Thyroid gland (tissue), 4 donors: ENCODE data around the gene SLC5A11.

Experiments
- CTCF ChIP-seq, 6 experiments: fragments of 200-600 bp in 3 of 6; fragments of 450-650 bp in 3 of 6; sonication (generic) in 3 of 6; IDR thresholded peaks; one replicate each; pipeline ENCODE4 v1.5.1; 2016 to 2019; ENCODE audit warnings: antibody characterized with exemption in 6 of 6, mild to moderate bottlenecking in 2 of 6, inconsistent platforms in 1 of 6, moderate library complexity in 1 of 6
- POLR2A ChIP-seq, 2 donors: fragments of 450-650 bp; IDR thresholded peaks; one replicate each; pipeline ENCODE4 v1.6.1; 2017; ENCODE audit warnings: antibody characterized with exemption in 2 of 2, mild to moderate bottlenecking in 2 of 2, moderate library complexity in 1 of 2

DNA sequence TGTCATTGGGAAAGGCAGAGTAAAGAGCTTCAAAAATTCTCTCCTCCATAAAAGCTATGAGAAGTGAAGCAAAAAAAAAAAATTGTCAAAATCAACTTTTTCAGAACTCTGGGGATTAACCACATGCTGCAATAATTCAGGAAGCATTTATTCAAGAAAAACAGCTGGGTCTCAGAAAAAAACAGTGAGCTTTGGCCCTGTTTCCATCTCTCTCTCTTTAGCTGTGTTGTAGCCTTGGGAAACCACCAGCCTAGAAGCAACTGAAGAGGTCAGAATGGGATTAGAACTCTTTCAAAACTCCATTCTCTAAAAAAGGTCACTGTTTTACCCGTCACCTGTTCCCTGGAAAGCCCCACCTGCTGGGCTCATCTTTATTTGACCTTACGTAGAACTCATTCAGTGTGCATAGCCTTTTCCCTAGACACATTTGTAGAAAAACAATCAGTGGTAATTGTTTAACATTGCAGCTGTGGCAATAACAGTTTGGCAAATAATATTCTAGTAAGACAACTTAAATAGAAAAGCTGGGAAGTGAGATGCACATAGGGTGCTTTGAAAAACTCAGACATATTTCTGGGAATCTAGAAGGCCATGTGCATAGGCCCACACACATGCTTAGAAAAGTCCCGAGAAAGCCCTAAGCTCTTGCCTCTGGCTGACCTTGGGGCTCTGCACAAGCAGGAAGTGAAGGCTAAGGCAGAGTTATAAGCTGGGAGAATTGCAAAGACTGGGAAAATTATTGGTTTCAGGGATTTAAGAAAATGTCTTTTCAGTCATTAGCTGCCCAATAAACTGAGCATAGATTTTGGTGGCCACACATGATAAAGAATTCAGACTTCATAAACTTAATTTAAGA, 18.0 kb downstream of the SLC5A11 start:
- TF ChIP-seq CTCF (IDR thresholded peaks at IDR 0.05) (no peak), POLR2A (IDR thresholded peaks at IDR 0.05) (no peak)
